ENCODE results near the gene SMAD6. TPM values are rescaled to one million over a fixed set of nuclear protein-coding genes. Genes with fewer than 3 reads are reported as not detected.
"Not testable (repeated sequence)": the region's sequence is repeated elsewhere in the genome, so short reads cannot be mapped to it uniquely, and the experiment has no call there.

SMAD6 gene
- polyA plus RNA-seq, 1 donor = 3.7 TPM

DNA sequence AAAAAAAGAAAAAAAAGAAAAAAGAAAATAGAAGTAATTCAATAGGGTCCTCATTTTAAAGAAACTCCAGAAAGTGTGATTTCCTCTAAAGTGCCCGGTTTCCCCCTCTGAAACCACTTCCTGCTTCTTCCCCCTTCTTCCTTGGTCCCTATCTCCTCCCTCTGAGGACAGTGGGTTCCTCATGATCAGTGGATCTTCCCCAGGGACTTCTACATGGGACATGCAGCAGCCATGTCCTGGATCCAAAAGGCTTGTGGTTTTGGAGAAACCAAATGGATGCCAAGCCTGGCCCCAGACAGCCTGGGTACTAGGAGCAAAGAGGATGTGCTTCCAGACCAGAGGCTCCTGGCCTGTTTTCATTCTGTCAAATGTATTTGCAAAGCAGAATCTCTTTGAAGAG, 26.6 kb upstream of the SMAD6 start:
- no peak for DNase-seq (ENCODE audit: low read depth)

DNA sequence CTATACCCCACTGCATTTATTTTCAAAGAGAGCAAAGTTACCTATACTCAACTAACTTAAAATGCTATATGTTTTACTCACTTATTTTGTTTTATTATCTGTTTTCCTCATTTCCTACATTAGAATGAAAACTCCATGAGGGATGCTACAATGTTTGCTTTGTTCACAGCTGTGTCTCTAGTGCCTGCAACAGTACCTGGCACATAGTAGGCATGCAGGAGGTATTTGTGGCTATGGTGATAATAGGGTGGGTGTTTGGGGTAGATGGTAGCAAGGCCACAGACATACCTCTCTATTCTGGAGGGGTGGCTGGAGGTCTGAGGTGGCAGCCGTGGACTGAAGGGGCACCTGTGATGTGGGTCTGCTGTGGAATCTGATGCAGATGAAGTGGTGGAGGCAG, 24.7 kb upstream of the SMAD6 start:
- no peak for DNase-seq (ENCODE audit: low read depth)

- DNase-seq (ENCODE audit: low read depth) = no peak
Observed at GRCh38 chr15:66679061-66679656, 22.9 kb upstream of the SMAD6 start.

DNA sequence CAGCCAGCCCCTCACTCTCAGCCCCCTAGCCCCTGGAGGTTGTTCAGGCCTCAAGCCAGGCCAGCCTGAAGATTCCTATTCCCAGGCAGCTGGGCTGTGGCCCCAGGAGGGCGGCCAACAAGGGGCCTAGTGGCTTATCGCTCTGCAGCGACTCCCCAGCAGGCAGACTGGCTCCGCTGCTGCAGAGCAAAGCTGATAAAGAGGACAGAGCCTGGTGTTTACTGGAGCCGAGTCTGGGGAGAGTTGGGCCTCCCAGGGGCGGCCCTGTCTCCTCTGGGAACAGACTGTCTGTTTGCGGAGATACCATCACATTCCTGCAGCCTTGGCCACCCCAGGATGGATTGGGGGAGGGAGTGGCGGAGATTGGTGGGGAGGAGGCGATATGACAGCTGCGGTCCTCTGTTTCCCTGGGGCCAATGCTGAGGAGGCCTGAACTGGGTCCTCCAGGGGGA, 22.4 kb upstream of the SMAD6 start:
- DNase-seq (ENCODE audit: low read depth) = no peak

DNA sequence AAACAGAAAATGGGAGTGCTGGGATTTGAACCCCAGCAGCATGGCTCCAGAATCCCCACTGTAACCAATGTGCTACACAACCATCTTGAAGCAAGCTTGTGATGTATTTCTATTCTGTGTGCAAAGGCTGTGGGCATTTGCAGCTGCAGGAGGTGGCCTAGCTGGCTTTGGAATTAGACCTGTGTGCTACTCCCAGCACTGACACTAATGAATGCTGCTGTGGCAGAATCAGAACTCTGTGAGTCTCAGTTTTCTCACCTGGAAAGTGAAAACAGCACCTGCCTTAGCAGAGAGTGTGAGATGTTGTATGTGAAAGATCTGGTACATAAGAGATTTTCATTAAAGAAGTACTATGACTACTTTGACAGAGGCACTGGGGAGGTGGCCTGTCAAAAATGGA, 21.5 kb upstream of the SMAD6 start:
- DNase-seq (ENCODE audit: low read depth) = no peak

DNA sequence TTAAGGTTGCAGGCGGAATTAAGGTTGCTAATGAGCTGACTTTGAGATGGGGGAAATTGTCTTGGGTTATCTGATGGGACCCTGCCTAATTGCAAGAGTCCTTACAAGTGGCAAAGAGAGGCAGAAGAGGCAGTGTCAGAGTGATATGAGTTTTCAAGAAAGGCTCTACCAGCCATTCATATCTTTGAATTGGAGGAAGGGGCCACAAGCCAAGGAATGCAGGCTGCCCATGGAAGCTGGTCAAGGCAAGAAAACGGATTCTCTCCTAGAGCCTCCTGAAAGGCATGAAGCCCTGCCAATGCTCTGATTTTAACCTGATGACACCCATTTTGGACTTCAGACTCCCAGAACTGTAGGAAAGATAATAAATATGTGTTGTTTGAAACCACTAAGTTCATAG, 20.6 kb upstream of the SMAD6 start:
- no peak for DNase-seq (ENCODE audit: low read depth)

GRCh38 chr15:66682246-66682645, 19.8 kb upstream of the SMAD6 start:
- no peak for DNase-seq (ENCODE audit: low read depth)

- DNase-seq (ENCODE audit: low read depth) = no peak
Observed at GRCh38 chr15:66682865-66683264, 19.2 kb upstream of the SMAD6 start.

- DNase-seq (ENCODE audit: low read depth) = no peak
Observed at GRCh38 chr15:66684136-66684681, 17.8 kb upstream of the SMAD6 start.

- no peak for DNase-seq (ENCODE audit: low read depth)
Observed at GRCh38 chr15:66685638-66686150, 16.3 kb upstream of the SMAD6 start.

GRCh38 chr15:66690912-66691311, 11.1 kb upstream of the SMAD6 start:
- not testable (repeated sequence) for DNase-seq (ENCODE audit: low read depth)

DNA sequence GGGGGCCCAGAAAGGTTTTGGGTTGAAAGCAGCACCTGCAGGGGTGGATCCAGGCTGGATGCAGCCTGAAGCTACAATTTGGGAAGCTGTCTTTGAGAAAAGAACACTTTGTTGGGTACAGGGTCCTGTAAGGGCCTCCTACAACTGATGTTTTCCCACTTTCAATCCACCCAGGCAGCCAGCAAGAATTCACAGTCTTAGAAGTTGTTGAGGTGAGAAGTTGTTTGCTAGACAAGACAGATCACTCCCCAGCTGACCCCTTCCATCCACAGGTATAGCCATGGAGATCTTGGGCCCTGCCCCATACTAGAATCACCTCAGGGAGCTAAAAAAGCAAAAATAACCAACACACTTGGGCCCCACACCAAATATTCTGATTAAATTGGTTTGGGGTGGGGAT, 10.3 kb upstream of the SMAD6 start:
- DNase-seq (ENCODE audit: low read depth) = no peak

GRCh38 chr15:66692391-66692790, 9.6 kb upstream of the SMAD6 start:
- DNase-seq (ENCODE audit: low read depth) = no peak

- DNase-seq (ENCODE audit: low read depth) = no peak
Observed at GRCh38 chr15:66692808-66693596, 9.0 kb upstream of the SMAD6 start.

- DNase-seq (ENCODE audit: low read depth) = no peak
Observed at GRCh38 chr15:66696770-66697169, 5.3 kb upstream of the SMAD6 start.

DNA sequence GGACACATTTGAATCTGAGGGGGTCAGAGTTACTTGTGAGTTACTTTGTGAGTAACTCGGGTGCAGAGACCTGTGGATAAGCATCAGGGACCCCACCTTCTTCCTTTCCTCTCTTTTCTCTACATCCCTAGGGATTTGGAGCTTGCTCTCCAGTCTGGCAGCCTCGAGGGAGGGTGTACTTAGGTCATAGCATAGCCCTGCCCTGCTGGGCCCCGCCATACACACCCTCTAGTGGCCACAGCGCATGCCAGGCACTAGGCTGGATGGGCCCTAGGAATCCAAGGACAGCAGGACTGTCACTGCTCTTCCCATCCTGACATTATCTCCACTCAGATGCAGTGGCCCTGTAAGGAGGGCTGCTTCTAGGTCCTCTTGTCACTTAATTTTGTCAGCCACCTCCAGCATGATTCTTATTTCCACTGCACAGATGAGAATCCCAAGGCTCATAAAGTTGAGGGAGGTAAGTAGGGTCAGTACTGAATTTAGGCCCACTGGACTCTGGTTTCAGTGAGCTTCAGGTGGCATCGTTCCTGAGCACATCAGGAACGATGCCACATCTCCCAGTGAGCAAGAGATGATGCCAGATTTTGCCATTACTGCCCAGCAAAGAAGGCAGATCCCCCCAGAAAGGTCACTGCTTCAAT, 3.6 kb upstream of the SMAD6 start:
- DNase-seq (ENCODE audit: low read depth) = no peak

GRCh38 chr15:66698971-66699370, 3.1 kb upstream of the SMAD6 start:
- DNase-seq (ENCODE audit: low read depth) = no peak

DNA sequence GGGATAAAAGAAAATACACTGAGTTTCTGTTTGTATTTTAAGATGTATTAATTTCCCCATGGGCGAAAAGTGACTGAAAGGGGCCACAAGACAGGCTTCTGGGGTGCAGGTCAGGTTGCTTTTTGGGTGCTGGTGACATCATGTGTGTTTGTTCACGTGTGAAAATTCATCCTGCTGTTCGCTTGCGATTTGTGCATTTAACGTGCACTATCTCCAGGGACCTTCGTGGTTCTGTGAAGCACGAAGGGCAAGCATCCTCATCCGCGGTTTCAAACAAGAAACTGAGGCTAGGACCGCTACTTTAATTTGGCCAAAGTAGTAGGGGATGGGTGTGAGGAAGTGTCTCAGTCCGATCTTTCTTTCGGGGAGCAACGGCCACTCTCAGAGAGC, 1.6 kb upstream of the SMAD6 start:
- no peak for DNase-seq (ENCODE audit: low read depth)

GRCh38 chr15:66700802-66701421, 1.1 kb upstream of the SMAD6 start:
- peak; percentile 68 for DNase-seq (ENCODE audit: low read depth)

GRCh38 chr15:66701422-66702034, 508 bp upstream of the SMAD6 start:
- no peak for DNase-seq (ENCODE audit: low read depth)

DNA sequence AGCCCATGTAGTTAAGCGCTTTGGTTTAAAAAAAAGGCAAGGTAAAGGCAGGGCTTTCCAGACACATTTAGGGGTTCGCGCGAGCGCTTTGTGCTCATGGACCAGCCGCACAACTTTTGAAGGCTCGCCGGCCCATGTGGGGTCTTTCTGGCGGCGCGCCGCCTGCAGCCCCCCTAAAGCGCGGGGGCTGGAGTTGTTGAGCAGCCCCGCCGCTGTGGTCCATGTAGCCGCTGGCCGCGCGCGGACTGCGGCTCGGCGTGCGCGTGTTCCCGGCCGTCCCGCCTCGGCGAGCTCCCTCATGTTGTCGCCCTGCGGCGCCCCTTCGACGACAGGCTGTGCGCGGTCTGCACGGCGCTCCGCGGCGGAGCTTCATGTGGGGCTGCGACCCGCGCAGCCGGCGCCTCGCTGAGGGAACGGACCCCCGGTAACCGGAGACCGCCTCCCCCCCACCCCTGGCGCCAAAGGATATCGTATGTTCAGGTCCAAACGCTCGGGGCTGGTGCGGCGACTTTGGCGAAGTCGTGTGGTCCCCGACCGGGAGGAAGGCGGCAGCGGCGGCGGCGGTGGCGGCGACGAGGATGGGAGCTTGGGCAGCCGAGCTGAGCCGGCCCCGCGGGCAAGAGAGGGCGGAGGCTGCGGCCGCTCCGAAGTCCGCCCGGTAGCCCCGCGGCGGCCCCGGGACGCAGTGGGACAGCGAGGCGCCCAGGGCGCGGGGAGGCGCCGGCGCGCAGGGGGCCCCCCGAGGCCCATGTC, 927 bp downstream of the SMAD6 start:
- DNase-seq (ENCODE audit: low read depth) = no peak
